Epithelial cell of esophagus (primary cell): Measurements from ENCODE around the gene KCNQ4.

Experiments
- DNase-seq: peaks from one replicate; pipeline ENCODE4 v3.0.0; 2010; ENCODE audit warnings: low read depth
- H3K4me3 ChIP-seq: 2 replicates; pipeline ENCODE4 v1.5.1; 2011; ENCODE audit warnings: mild to moderate bottlenecking, low read length, control low read depth
- TF ChIP-seq, protein P1 (sequence below): IDR thresholded peaks from 2 replicates; pipeline ENCODE4 v1.5.1; 2011; ENCODE audit warnings: low read depth, mild to moderate bottlenecking, low read length, control low read depth, inconsistent platforms; ENCODE audit not compliant: insufficient read depth; ENCODE audit errors: missing control alignments

Gene KCNQ4

GRCh38 chr1:40855513-40855912 is 71.9 kb downstream of the KCNQ4 start:
- TF ChIP-seq, protein P1, sequence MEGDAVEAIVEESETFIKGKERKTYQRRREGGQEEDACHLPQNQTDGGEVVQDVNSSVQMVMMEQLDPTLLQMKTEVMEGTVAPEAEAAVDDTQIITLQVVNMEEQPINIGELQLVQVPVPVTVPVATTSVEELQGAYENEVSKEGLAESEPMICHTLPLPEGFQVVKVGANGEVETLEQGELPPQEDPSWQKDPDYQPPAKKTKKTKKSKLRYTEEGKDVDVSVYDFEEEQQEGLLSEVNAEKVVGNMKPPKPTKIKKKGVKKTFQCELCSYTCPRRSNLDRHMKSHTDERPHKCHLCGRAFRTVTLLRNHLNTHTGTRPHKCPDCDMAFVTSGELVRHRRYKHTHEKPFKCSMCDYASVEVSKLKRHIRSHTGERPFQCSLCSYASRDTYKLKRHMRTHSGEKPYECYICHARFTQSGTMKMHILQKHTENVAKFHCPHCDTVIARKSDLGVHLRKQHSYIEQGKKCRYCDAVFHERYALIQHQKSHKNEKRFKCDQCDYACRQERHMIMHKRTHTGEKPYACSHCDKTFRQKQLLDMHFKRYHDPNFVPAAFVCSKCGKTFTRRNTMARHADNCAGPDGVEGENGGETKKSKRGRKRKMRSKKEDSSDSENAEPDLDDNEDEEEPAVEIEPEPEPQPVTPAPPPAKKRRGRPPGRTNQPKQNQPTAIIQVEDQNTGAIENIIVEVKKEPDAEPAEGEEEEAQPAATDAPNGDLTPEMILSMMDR = no peak
- H3K4me3 ChIP-seq = no peak overlapping the region
- DNase-seq = no peak

GRCh38 chr1:40856116-40856515 is 72.5 kb downstream of the KCNQ4 start:
- TF ChIP-seq, protein P1 = no peak
- H3K4me3 ChIP-seq = no peak overlapping the region
- no peak for DNase-seq

- no peak overlapping the region for H3K4me3 ChIP-seq
- TF ChIP-seq, protein P1 = no peak
- DNase-seq = no peak
These were observed 73.2 kb downstream of the KCNQ4 start for GRCh38 chr1:40856656-40857302.

DNA sequence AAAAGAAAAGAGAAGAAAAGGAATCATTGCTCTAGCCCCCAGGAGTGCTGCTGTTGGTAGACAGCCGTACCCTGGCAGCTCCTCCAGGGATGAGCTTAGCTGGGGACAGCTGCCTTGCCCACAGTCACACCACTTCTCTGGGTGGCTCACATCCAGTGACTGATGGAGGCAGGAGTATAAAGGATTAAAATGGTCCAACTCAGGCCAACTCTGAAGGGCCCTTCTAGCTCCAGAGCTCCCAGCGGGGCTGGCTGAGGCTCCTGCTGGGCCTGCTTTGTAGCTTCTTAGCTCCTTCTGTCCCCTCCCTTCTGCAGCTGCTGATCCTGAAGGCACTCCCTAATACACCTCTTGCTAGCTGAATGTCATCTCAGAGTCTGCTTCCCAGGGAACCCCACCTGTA is 74.2 kb downstream of the KCNQ4 start:
- H3K4me3 ChIP-seq = no peak overlapping the region
- TF ChIP-seq, protein P1 = no peak
- peak; percentile 36 for DNase-seq

- no peak overlapping the region for H3K4me3 ChIP-seq
- DNase-seq = no peak
- TF ChIP-seq, protein P1 = no peak
These were observed 75.3 kb downstream of the KCNQ4 start for GRCh38 chr1:40858856-40859416.

GRCh38 chr1:40860706-40861223 is 77.2 kb downstream of the KCNQ4 start:
- TF ChIP-seq, protein P1 = no peak
- peak overlapping the region; percentile 55 for H3K4me3 ChIP-seq
- DNase-seq = no peak
